Measurements from ENCODE around the gene MROH7.

DNA sequence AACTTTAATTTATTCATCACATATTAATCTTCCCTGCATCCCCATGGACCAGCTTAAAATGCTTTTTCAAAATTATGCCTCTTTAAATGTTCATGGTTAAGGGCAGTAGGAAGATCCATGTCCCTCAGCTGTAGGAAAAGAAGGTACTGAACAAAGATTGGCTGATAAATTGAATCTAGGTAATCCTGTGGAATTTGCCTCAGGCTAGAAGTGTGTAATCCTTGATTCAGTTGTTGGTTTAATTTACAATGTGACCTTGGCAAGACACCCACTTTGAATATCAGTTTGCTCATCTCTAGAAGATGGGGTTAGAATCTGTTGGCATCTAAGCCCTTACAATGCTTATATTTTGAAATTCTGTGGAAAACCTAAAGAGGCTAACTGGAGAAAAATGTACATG is 80.1 kb downstream of the MROH7 start:
- TF ChIP-seq, protein P1, sequence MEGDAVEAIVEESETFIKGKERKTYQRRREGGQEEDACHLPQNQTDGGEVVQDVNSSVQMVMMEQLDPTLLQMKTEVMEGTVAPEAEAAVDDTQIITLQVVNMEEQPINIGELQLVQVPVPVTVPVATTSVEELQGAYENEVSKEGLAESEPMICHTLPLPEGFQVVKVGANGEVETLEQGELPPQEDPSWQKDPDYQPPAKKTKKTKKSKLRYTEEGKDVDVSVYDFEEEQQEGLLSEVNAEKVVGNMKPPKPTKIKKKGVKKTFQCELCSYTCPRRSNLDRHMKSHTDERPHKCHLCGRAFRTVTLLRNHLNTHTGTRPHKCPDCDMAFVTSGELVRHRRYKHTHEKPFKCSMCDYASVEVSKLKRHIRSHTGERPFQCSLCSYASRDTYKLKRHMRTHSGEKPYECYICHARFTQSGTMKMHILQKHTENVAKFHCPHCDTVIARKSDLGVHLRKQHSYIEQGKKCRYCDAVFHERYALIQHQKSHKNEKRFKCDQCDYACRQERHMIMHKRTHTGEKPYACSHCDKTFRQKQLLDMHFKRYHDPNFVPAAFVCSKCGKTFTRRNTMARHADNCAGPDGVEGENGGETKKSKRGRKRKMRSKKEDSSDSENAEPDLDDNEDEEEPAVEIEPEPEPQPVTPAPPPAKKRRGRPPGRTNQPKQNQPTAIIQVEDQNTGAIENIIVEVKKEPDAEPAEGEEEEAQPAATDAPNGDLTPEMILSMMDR (conservative IDR thresholded peaks at IDR 0.05; ENCODE audit: low read depth, low read length) = no peak
- TF ChIP-seq EZH2 (IDR thresholded peaks at IDR 0.05; ENCODE audit: borderline replicate concordance, low read depth, low read length, poor library complexity, severe bottlenecking) = no peak

Measured in A673 (cell line).